Endothelial cell of umbilical vein (primary cell): Measurements from ENCODE around the gene OR4E1.

ENCODE experiments used
- CTCF ChIP-seq, 2 donors: IDR thresholded peaks; 1 replicate in 1 of 2; 2 replicates in 1 of 2; pipeline ENCODE4 v1.5.1; 2011; ENCODE audit warnings: low read length in 2 of 2, mild to moderate bottlenecking in 2 of 2, moderate library complexity in 2 of 2, control low read depth in 1 of 2, inconsistent platforms in 1 of 2, low read depth in 1 of 2; ENCODE audit not compliant: insufficient read depth in 1 of 2; ENCODE audit errors: extremely low read depth in 1 of 2
- EZH2 ChIP-seq: IDR thresholded peaks from 2 replicates; pipeline ENCODE4 v1.6.1; 2012; ENCODE audit warnings: borderline replicate concordance, low read depth, mild to moderate bottlenecking, moderate library complexity, low read length, inconsistent platforms; ENCODE audit not compliant: severe bottlenecking
- FOS ChIP-seq: IDR thresholded peaks from 2 replicates; pipeline ENCODE4 v1.6.1; 2011; ENCODE audit warnings: mild to moderate bottlenecking, low read length, moderate library complexity, borderline replicate concordance; ENCODE audit not compliant: insufficient read depth
- JUN ChIP-seq: IDR thresholded peaks from 2 replicates; pipeline ENCODE4 v1.6.1; 2011; ENCODE audit warnings: borderline replicate concordance, low read depth; ENCODE audit not compliant: insufficient read length, insufficient read depth
- MAX ChIP-seq: IDR thresholded peaks from 2 replicates; pipeline ENCODE4 v1.6.1; 2011; ENCODE audit not compliant: insufficient read depth, insufficient read length
- MYC ChIP-seq: IDR thresholded peaks from one replicate; pipeline ENCODE4 v1.6.1; 2011; ENCODE audit warnings: mild to moderate bottlenecking, low read depth, low read length
- POLR2A ChIP-seq: IDR thresholded peaks from 2 replicates; pipeline ENCODE4 v1.6.1; 2012; ENCODE audit warnings: low read depth, mild to moderate bottlenecking, control low read depth, low read length
- POLR2AphosphoS5 ChIP-seq: IDR thresholded peaks from 2 replicates; pipeline ENCODE4 v1.6.1; 2012; ENCODE audit warnings: low read depth, mild to moderate bottlenecking, control low read depth, low read length, moderate library complexity; ENCODE audit not compliant: insufficient read depth

DNA sequence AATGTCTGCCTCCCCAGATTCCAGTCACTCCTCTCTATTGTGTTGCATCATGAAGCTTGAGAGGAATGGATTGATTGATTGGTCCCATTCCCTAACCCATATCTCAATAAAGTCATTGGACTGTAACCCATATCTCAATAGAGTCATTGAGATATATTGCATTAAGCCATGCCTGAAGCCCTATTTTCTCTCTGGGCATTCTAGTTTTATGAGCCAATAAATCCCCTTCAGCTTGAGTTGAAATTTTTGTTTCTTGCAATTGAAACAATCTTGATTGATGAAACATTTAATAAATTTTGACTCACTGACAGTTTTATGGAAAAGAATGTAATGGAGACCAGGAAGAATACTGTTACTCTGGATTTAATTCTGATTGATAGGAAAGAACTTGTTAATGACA, 20.8 kb upstream of the OR4E1 start:
- TF ChIP-seq POLR2A = no peak
- TF ChIP-seq POLR2AphosphoS5 = no peak
- no peak for TF ChIP-seq CTCF (IDR thresholded peaks at IDR 0.05; ENCODE audit: extremely low read depth in 1 of 2, insufficient read depth in 1 of 2, low read depth in 1 of 2, low read length in 2 of 2)
- TF ChIP-seq MAX = no peak
- no peak for TF ChIP-seq EZH2
- TF ChIP-seq JUN = no peak
- TF ChIP-seq MYC = no peak
- TF ChIP-seq FOS = no peak
